Vagina (tissue), 2 donors: ENCODE measurements around the gene DES.

ENCODE experiments used
- CTCF ChIP-seq, 3 experiments: fragments of 450-650 bp in 2 of 3; fragments of 200-600 bp in 1 of 3; sonication (generic) in 1 of 3; IDR thresholded peaks; one replicate each; pipeline ENCODE4 v1.5.1; 2017 to 2019; ENCODE audit warnings: antibody characterized with exemption in 3 of 3, mild to moderate bottlenecking in 2 of 3, moderate library complexity in 2 of 3
- POLR2A ChIP-seq, 2 donors: fragments of 450-650 bp; IDR thresholded peaks; one replicate each; pipeline ENCODE4 v1.6.1; 2017; ENCODE audit warnings: antibody characterized with exemption in 2 of 2, mild to moderate bottlenecking in 2 of 2, moderate library complexity in 2 of 2

DNA sequence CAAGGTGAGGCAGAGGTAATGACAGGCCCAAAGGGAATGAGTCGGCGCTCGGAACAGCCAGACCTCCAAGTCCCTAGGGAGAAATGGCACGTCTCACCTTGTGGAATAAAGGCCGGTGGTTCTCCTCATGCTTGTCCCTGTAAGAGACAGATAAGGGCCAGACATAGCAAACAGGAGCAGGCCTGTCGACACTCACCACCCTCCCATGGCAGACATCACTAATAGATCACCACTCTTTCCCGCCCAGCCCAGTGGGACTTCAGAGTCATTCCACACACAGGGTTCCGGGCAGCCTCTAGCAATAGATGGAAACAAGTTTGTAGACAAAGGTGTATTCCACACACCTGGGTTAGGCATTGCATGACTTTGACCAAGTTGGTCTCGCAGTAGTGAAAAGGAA lies 36.7 kb upstream of the DES start:
- no peak for TF ChIP-seq CTCF (IDR thresholded peaks at IDR 0.05)
- TF ChIP-seq POLR2A (IDR thresholded peaks at IDR 0.05) = no peak
